HepG2 (cell line): ENCODE data around the gene ULBP1. TPM values are rescaled to one million over a fixed set of nuclear protein-coding genes. Genes with fewer than 3 reads are reported as not detected.
A peak's percentile ranks its signal among the peaks of the same experiment; 100 is the strongest.
"Not testable (repeated sequence)": the region's sequence is repeated elsewhere in the genome, so short reads cannot be mapped to it uniquely, and the experiment has no call there.

Experiments used
- ATAC-seq: fragments of 200-7000 bp; cut with Tn5 transposase; 3 replicates; pipeline ENCODE4 v1.9.1; 2020; ENCODE audit warnings: mild to moderate bottlenecking, moderate library complexity
- BruUV-seq: library from RNA; stranded (reverse); fragments of 400-500 nt; replicated peaks from 2 replicates; lab custom pipeline; 2021; lab: Mats Ljungman, UMichigan
- CTCF ChIA-PET: fragments of 300-600 bp; formaldehyde crosslinking; extraction: SDS; loops from one replicate; lab custom pipeline; 2021; ENCODE audit warnings: low total read pairs, inconsistent platforms, low intra/inter-chr PET ratio; lab: Yijun Ruan, JAX
- POLR2A ChIA-PET: fragments of 350-600 bp; sonication (Branson Sonifier 250); formaldehyde crosslinking; loops from one replicate; lab custom pipeline; 2020; ENCODE audit warnings: antibody characterized with exemption, inconsistent platforms; lab: Yijun Ruan, JAX
- DNase-seq: peaks from one replicate; pipeline ENCODE4 v3.0.0-alpha.2; 2015; ENCODE audit warnings: low spot score
- FAIRE-seq: peaks from 3 replicates; lab custom pipeline; 2011; peaks lifted over from hg19 to GRCh38; lab: Jason Lieb, UNC
- H2AFZ ChIP-seq: one replicate; pipeline ENCODE4 v1.6.1; 2011; ENCODE audit warnings: low read length, inconsistent platforms
- H3K27ac ChIP-seq: fragments of 300-600 bp; 3 replicates; pipeline ENCODE4 v1.8.0; 2011; ENCODE audit warnings: mixed run types, mild to moderate bottlenecking, mixed read lengths, low read length, inconsistent platforms; ENCODE audit not compliant: insufficient read depth; ENCODE audit errors: extremely low read length
- H3K27me3 ChIP-seq, 2 experiments: fragments of 200-600 bp in 1 of 2; 2 replicates in 1 of 2; 3 replicates in 1 of 2; pipeline versions ENCODE4 v1.6.0 to v1.8.0; 2011; ENCODE audit warnings: low read length in 2 of 2, mild to moderate bottlenecking in 2 of 2, moderate library complexity in 2 of 2, inconsistent platforms in 1 of 2; ENCODE audit not compliant: insufficient read depth in 2 of 2, control insufficient read depth in 1 of 2
- H3K36me3 ChIP-seq, 2 experiments: fragments of 200-600 bp in 1 of 2; replicated peaks in 1 of 2; 2 replicates in 1 of 2; 3 replicates in 1 of 2; pipeline versions ENCODE4 v1.5.1 to v1.8.0; 2011; ENCODE audit warnings: low read length in 2 of 2, inconsistent platforms in 1 of 2; ENCODE audit not compliant: insufficient read depth in 2 of 2, control insufficient read depth in 1 of 2
- H3K4me1 ChIP-seq: 2 replicates; pipeline ENCODE4 v1.5.1; 2012; ENCODE audit warnings: low read length, inconsistent platforms; ENCODE audit not compliant: insufficient read depth
- H3K4me2 ChIP-seq: 2 replicates; pipeline ENCODE4 v1.6.0; 2011; ENCODE audit warnings: low read depth, low read length, inconsistent platforms
- H3K4me3 ChIP-seq, 3 experiments: fragments of 200-600 bp in 1 of 3; sonication (generic), shearing (Covaris generic) in 1 of 3; replicated peaks in 1 of 3; 2 replicates each; pipeline ENCODE4 v1.5.1; 2011 to 2016; ENCODE audit warnings: low read length in 3 of 3, inconsistent platforms in 2 of 3, low read depth in 2 of 3, mild to moderate bottlenecking in 2 of 3, control low read depth in 1 of 3, mixed read lengths in 1 of 3; ENCODE audit not compliant: insufficient read depth in 1 of 3
- H3K79me2 ChIP-seq: one replicate; pipeline ENCODE4 v1.6.1; 2011; ENCODE audit warnings: low read length, inconsistent platforms; ENCODE audit not compliant: insufficient read depth
- H3K9ac ChIP-seq: 2 replicates; pipeline ENCODE4 v1.6.0; 2011; ENCODE audit warnings: mild to moderate bottlenecking, low read depth, low read length, inconsistent platforms; ENCODE audit not compliant: insufficient read depth
- H3K9me3 ChIP-seq: 2 replicates; pipeline ENCODE4 v1.5.1; 2012; ENCODE audit warnings: mild to moderate bottlenecking, low read length
- H4K20me1 ChIP-seq: 2 replicates; pipeline ENCODE4 v1.6.0; 2011; ENCODE audit warnings: inconsistent platforms, mild to moderate bottlenecking, low read length, moderate library complexity; ENCODE audit not compliant: insufficient read depth
- BCL6 ChIP-seq: IDR thresholded peaks from 2 replicates; pipeline ENCODE4 v1.6.1; 2016; ENCODE audit warnings: missing genetic modification reagents, missing compliant biosample characterization
- WGBS: methylation state at CpG from one replicate; pipeline ENCODE4 v1.1.6; 2017; ENCODE audit warnings: low lambda C conversion rate; 5-methylcytosine and 5-hydroxymethylcytosine counted together
- in situ Hi-C: cut with HindIII; loops from 2 replicates; pipeline ENCODE4 v1.10.0; 2017; ENCODE audit warnings: low pct_unique_long_range_greater_than_20kb; ENCODE audit not compliant: extremely low pct_ligation_motif_present
- intact Hi-C: fragments of 100-400 bp; cut with micrococcal nuclease; formaldehyde crosslinking; loops from one replicate; pipeline ENCODE4 v1.10.0; 2022; ENCODE audit not compliant: unreplicated experiment
- polyA plus RNA-seq, 8 experiments: library from polyadenylated mRNA; depleted of rRNA in 3 of 8; stranded (reverse) in 7 of 8; unstranded in 1 of 8; fragments of >200 nt; fragmentation: Illumina TruSeq in 4 of 8; extraction: Trizol in 4 of 8; gene quantifications; 2 replicates each; pipeline versions ENCODE4 v1.2.1 to v1.2.3, GENCODE V29; 2011 to 2016; ENCODE audit warnings: low read depth in 4 of 8, missing spikeins in 1 of 8, mixed read lengths in 1 of 8; ENCODE audit not compliant: insufficient read depth in 1 of 8
- total RNA-seq, 5 experiments: library from RNA; depleted of rRNA; stranded (reverse); fragments of >200 nt; fragmentation: Illumina TruSeq; extraction: Trizol; gene quantifications; 2 replicates each; pipeline ENCODE4 v1.2.3, GENCODE V29; 2016; ENCODE audit warnings: low read depth in 1 of 5
- TF ChIP-seq, protein P1 (sequence below): fragments of 450-650 bp; IDR thresholded peaks from 2 replicates; pipeline ENCODE4 v1.6.1; 2016

ULBP1 gene
- total and polyA plus RNA-seq, 2 of the 13 experiments (the other 11 are each of a cell fraction or from before 2014, with no cell fraction given), result 0.04 to 0.09 TPM

DNA sequence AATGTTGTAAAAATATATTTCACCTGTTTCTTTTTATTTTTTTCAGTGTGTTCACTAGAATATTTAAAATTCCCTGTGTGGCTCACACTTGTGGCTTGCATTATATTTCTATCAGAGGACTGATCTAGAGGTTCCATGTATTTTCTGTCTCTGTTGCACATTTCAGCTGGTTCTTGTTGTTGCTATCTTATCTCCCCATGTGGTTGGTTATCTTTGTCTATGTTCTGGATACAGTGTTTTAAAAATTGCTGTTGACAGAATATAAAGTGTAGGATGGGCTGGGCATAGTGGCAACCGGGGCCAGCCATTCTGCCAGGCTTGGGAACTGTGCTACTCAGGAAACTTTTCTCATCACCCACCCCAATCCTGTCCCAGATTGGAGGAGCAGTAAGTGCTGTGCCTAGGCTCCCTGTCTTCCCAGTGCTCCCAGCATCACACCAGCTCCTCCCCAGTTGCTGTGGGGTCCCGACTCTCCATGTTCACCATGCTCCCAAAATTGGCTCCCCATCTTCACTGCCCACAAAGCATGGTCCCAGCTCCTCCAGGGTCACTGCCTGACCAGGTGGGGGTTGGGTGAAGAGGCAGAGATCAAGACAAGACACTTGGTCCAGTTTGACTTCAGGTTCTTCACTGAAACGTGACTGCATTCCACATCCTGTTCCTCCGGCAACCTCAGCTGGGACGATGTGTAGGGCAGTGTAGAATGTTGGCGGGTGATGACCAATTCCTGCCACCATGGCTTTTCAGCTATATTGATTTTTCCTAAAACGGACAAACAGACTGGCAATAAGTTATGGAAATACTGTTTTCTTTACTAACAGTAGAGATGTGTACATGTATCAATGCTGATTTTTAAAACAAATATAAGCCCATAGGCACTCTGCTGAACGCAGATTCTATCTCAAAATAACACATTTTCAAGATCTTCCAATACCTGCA lies 49.4 kb downstream of the ULBP1 start:
- H3K36me3 ChIP-seq, H4K20me1 ChIP-seq, FAIRE-seq, H3K4me1 ChIP-seq, H3K79me2 ChIP-seq, H3K27ac ChIP-seq, in situ Hi-C loops, H3K9me3 ChIP-seq, H3K4me3 ChIP-seq, intact Hi-C loops, POLR2A ChIA-PET, ATAC-seq, H3K9ac ChIP-seq, BruUV-seq, H3K4me2 ChIP-seq, CTCF ChIA-PET, DNase-seq, H2AFZ ChIP-seq: not testable (repeated sequence)
- peaks cover 4 to 45% of the 10 kb centered on the region in 2 experiments for H3K27me3 ChIP-seq
- TF ChIP-seq BCL6 (CRISPR knock-in tag), result peak; percentile 78
- 19% methylated on average over 8 of the region's 8 CpGs for WGBS

DNA sequence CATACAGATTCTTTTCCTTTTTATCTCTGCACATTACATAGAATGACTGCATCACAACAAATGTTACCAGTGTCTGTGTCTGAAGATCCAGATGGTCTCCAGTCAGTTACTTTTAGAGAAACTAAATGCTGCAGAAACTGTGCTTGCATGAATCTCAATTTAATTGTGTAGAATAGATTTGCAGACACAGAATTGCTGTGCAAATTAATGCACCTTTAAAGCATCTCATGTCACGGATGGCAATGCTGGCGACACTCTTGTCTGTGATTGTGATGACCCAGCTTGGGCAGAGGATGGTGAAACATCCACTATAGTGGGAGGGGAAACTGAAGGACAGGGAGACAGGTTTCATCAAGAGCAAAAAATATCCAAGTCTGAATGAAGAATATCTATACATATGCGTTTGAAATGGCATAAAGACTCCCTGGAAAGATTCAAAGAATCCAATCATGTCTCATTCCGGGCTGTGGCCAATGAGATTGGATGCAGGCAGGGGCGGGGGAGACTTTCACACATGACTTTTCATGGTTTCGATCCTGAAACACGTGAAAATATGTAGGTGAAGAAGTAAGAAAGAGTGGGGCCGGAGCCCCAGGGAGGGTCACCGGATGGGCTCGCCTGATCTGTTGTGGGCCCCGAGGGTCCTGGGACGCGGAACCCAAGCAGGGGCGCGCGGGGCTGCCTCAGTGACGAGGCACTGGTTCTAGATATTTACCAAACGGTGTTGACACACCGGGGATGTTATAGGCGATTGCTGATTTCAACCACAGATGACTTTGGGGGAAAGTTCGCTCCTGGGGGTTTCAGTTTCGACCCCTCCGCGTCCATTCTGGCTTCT lies 50.3 kb downstream of the ULBP1 start:
- H3K4me3 ChIP-seq, H3K4me1 ChIP-seq, H3K27ac ChIP-seq, BruUV-seq, H4K20me1 ChIP-seq, ATAC-seq, DNase-seq, in situ Hi-C loops, CTCF ChIA-PET, intact Hi-C loops, POLR2A ChIA-PET, H3K9me3 ChIP-seq, H2AFZ ChIP-seq, FAIRE-seq, H3K79me2 ChIP-seq, H3K9ac ChIP-seq, H3K4me2 ChIP-seq, H3K36me3 ChIP-seq: not testable (repeated sequence)
- 20% methylated on average over 8 of the region's 24 CpGs for whole genome bisulfite sequencing
- peaks cover 4 to 36% of the 10 kb centered on the region in 2 experiments for H3K27me3 ChIP-seq
- TF ChIP-seq, protein P1, sequence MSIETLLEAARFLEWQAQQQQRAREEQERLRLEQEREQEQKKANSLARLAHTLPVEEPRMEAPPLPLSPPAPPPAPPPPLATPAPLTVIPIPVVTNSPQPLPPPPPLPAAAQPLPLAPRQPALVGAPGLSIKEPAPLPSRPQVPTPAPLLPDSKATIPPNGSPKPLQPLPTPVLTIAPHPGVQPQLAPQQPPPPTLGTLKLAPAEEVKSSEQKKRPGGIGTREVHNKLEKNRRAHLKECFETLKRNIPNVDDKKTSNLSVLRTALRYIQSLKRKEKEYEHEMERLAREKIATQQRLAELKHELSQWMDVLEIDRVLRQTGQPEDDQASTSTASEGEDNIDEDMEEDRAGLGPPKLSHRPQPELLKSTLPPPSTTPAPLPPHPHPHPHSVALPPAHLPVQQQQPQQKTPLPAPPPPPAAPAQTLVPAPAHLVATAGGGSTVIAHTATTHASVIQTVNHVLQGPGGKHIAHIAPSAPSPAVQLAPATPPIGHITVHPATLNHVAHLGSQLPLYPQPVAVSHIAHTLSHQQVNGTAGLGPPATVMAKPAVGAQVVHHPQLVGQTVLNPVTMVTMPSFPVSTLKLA, result peak; percentile 58

DNA sequence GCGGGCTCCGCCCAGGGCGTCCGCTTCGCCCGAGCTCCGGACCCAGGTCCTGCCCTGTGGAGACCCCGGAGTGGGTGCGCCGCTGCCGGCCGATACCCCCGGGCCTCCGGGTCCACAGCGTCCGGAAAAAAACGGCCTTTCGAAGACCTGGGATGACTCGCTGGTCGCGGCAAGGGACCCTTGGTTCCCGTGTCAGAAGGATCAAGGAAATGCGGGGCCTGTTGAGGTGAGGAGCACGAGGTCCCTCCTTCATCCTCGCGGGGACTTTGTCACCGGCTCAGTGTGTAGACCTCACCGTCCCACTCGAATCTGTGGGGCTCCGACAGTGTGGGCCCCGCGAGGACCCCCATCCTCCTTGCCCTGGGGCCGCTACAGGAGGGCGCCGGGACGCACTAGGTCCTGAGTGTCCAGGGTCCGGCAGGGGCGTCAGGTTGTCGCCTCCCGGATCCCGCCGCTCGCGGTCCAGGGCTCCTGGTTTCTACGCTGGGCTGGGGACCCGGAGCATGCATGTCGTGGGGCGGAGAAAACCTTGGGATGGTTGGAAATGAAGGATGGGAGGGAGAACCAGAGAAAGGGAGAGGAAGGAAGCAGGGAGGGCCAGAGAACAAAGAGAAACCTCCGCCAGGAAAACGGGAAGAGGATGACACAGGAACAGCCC lies 51.0 kb downstream of the ULBP1 start:
- POLR2A ChIA-PET, H3K79me2 ChIP-seq: not testable (repeated sequence)
- CTCF ChIA-PET, result interaction anchor here (3.9 kb wide), 1 partner anchor 81 kb away, joined by 64 read pairs; no protein-coding TSS in a partner anchor

More for the DNA sequence above, 51.0 kb downstream of the ULBP1 start:
- H3K4me2 ChIP-seq, H2AFZ ChIP-seq, H3K36me3 ChIP-seq, H3K4me1 ChIP-seq, DNase-seq, H3K27ac ChIP-seq, intact Hi-C loops, BruUV-seq, H4K20me1 ChIP-seq, H3K9me3 ChIP-seq, FAIRE-seq, in situ Hi-C loops, H3K9ac ChIP-seq, H3K4me3 ChIP-seq: not testable (repeated sequence)
- H3K27me3 ChIP-seq, result peaks cover 4 to 36% of the 10 kb centered on the region in 2 experiments
- ATAC-seq, result peak; percentile 17; the same call in 2 of the 3 replicates
- WGBS, result 13% methylated on average over 3 of the region's 50 CpGs
